ENCODE results near the gene NMNAT2. TPM values are rescaled to one million over a fixed set of nuclear protein-coding genes. Genes with fewer than 3 reads are reported as not detected.
"Not testable (repeated sequence)": the region's sequence is repeated elsewhere in the genome, so short reads cannot be mapped to it uniquely, and the experiment has no call there.

NMNAT2 gene
- total RNA-seq, 1 donor from 2014 or later: 1.2 TPM

DNA sequence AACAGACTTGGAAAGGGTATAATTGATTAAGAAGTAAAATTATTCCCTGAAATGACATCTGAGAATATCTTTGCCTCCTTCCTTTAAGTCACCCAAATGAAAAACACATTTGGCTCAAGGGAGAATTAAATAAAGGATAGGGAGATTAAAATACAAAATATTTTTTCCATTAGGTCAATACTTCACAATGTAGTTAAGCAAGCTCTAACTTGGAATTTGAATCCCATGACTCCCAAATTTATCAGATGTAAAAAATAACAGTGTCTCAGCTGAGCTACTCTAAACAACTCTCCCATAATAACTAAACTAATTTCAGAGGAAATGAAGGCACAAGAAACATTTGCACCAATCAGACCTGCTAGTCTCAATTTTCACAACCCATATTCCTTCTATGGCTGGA is 6.5 kb upstream of the NMNAT2 start:
- no peak for DNase-seq
- intact Hi-C loops (cut with micrococcal nuclease): no loop called here
- ATAC-seq: no peak

DNA sequence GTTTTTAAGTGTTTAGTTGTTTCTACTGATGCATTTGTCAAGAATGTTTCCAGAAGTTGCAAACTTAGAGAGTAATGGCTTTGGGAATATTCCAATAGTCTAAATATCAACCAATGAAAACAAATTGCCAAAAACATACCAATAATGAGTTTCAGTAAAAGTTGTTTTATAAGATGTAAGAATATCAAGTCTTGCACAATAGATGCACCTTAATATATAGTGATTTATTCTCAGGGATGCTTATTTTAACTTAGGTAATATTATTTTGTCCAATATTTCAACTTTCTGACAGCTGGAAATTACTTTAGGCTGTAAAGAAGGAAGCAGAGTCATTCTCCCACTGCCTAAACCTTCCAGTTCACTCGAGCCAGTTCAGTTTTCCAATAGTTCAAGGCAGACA is 5.4 kb upstream of the NMNAT2 start:
- no peak for ATAC-seq
- DNase-seq: no peak

DNA sequence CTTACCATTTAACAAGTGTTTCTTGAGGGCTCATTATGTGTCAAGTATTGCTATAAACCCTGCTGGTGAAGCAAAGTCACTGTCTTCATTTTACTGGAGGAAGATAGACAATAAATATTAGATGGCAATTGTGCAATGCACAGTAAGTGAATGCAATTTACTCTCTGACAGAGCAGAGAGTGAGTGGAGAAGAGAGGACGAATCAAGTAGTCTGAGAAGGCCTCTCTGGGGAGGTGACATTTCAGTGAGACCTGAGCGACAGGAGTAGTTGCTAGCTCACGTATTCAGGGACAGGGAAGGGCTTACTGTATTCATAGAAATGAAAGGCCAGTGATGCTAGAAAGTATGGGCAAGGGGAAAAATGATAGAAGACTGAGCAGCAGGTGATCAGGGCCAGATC is 1.2 kb upstream of the NMNAT2 start:
- DNase-seq: no peak
- intact Hi-C loops (cut with micrococcal nuclease): no loop called here
- no peak for ATAC-seq

More for the DNA sequence above, 5.4 kb upstream of the NMNAT2 start:
- intact Hi-C loops (cut with micrococcal nuclease): no loop called here

DNA sequence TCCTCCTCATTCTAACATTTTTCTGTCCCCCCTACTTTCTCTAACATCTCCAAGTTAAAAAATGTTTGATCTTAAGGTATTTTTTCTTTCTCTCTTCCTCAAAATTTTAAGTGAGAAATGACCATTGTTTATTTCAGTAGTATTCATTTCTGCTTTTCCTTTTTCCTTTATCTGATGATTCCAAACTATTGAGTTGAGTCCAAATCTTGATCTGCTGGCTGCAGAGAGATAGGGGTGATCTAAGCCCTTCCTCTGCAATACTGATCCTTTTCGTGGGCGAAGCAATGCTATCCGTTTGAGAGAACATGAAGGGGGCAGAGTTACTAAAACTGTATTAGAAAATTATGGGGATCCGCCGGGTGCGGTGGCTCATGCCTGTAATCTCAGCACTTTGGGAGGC is 516 bp upstream of the NMNAT2 start:
- ATAC-seq (no peak), DNase-seq (no peak)
- intact Hi-C loops (cut with micrococcal nuclease): no loop called here

DNA sequence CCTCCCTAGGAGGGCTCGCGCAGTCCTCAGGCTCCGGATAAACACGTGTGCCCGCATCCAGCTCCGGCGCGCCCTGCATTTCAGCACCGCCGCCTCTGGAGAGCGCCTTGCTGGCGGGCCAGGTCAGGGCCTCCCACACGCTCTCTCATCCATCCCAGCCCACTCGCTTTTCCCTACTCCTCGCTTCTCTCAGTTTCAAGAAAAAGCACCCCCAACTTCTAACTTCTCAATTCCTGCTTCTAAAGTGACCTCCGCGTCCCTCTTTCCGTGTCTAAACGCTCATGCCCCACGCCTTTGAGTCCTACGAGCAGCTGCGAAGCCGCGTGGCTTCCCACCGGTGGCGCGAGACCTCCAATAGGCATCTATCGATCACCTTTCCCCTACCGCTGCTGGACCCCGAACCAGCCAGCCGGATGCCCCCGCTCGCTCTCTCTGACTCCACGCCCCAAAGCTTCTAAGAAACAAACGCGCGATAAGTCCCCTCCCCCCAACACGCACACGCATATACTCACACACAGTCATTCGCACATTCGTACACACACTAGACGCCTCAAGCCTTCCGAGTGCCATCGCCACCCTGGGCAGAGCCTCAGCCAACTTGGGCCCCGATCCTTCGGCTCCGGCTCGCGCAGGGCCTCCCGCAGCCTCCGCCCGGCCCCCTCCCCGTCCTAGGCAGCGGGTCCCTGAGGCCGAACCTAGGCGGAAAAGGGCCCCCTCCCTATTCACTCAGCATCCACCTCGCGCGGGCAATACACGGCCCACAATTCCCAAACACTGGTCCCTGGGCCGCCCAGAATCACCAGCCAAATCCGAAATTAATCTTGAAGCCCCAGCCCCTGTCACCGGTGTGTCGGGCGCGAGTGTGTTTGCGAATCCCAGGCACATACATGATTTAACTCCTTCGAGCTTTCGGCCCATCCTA is 1.1 kb downstream of the NMNAT2 start:
- peak; percentile 97 for ATAC-seq
- peak; percentile 85 for DNase-seq
- intact Hi-C loops (cut with micrococcal nuclease): no loop called here

DNA sequence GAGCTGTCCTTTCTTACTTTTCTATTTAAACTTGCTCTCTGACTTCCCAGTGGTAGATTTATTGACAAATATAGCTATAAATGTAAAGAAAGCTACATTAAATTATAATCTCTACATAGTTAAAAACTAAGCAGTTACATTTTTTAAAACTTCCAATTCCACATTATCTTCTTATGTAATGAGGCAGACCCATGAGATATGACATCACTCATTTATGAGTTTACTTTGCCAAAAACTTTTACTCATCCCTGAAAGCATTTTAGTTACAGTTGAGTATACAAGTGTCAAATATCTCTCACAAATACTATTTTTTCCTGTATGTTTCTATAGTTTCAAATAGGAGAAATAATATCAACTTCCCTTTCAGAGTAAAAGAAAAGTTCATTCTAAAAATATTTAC is 3.8 kb downstream of the NMNAT2 start:
- DNase-seq (no peak), ATAC-seq (no peak)
- intact Hi-C loops (cut with micrococcal nuclease): no loop called here

DNA sequence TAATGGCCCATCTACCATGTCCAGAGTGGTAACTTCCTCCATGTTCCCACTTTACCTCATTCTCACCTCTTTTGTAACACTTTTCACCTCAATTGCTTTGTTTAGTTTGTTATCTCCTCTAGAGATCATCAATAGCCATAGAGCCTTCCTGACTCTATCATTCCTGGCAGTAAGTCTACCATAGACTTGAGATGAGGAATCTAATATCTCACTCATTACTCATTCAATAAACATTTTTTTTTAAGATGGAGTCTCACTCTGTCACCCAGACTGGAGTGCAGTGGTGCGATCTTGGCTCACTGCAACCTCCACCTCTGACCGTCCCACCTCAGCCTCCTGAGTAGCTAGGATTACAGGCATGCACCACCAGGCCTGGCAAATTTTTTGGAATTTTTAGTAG is 7.1 kb downstream of the NMNAT2 start:
- DNase-seq: no peak
- no peak for ATAC-seq
- intact Hi-C loops (cut with micrococcal nuclease): no loop called here

DNA sequence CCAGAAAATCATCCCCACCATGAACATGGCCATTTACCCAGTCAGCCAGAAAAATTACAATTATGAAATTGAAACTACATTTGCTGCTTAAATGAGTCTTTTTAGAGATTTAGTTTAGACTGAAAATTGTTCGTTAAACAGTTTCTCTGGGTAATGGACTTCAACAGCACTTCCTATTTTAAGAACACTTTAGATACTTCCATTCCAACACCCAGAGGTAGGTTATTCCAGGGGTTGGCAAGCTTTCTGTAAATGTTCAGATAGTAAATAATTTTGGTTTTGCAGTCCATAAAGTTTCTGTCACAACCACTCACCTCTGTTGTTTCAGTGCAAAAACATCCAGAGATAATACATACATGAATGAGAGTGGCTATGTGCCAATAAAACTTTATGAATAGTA is 10.2 kb downstream of the NMNAT2 start:
- DNase-seq: no peak
- intact Hi-C loops (cut with micrococcal nuclease): no loop called here
- ATAC-seq: peak; percentile 86

DNA sequence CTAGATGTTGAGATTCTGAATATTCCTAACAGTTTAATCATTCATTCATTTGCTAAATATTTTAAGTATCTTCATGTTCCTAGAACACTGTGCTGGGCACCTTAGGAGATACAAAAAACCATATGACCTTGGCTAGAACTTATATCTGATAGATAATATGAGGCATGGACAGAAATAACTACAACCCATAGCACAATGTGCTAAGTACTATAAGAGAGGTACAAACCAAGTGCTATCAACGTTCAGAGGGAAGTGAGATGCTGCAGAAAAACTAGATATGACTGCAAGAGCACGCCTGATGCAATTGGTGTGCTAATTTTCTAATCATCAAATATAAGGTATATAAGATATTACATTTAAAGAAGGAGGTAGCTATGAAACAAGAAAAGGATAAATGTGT is 10.7 kb downstream of the NMNAT2 start:
- intact Hi-C loops (cut with micrococcal nuclease): no loop called here
- ATAC-seq: peak; percentile 94
- DNase-seq: no peak

DNA sequence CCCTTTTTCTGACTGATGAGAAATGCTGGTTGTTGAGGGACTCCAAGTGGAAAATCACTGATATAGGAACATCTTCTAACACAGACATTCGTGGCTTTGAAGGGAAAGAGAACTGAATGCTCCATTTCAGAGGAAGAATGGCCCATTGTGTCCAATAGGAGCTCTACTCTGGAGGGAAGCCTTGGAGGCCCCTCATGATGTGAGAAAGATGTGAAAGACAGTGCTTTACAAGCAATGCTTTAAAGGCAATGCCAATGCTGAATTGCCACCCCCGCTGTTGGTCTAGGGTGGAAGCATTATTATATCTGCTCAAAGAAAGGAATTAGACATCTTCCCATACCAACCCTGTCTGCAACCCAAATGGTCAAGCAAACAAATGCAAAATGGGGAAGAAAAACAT is 13.7 kb downstream of the NMNAT2 start:
- DNase-seq (no peak), ATAC-seq (no peak)
- intact Hi-C loops (cut with micrococcal nuclease): no loop called here

DNA sequence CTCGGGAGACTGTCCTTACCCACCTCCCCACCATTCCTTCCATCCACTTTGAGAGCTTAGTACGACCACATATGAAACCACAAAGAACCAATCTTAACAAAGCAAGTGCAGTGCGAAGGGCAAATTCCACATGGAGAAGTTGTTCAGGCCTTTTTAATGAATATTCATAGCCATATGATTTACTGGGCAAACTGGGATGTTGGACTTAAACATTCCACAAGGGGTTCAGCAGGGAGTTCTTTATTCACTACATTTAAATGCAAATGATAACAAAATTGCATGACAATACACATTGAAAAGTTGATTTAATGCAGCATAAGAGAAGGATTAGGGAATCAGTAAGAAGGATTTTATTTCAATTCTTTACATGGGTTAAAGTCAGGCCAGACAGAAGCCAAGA is 14.7 kb downstream of the NMNAT2 start:
- ATAC-seq (no peak), DNase-seq (no peak)
- intact Hi-C loops (cut with micrococcal nuclease): no loop called here

DNA sequence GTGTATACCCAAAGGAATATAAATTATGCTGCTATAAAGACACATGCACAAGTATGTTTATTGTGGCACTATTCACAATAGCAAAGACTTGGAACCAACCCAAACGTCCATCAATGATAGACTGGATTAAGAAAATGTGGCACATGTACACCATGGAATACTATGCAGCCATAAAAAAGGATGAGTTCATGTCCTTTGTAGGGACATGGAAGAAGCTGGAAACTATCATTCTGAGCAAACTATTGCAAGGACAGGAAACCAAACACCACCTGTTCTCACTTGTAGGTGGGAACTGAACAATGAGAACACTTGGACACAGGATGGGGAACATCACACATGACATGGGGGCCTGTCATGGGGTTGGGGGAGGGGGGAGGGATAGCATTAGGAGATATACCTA is 16.6 kb downstream of the NMNAT2 start:
- ATAC-seq; intact Hi-C loops (cut with micrococcal nuclease); DNase-seq: not testable (repeated sequence)

DNA sequence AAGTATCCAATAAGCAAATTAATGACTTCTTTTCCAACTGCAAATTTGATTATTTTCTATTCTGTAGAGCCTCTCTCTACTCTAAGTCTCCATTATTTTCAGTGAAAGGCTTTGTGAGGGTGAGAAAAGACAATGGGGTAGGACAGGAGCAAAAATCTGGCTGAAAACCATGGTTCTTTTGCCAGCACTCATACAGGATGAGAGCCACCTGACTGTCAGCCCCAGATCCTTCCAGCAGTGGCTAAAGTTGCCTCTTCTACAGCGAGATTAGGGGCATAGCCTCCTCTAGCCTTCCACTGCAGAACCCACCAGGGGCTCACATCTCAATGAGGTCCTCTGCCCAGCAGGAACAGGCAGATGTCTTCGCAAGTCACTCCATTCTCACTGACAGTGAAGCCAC is 23.7 kb downstream of the NMNAT2 start:
- DNase-seq (no peak), ATAC-seq (no peak)
- intact Hi-C loops (cut with micrococcal nuclease): no loop called here

DNA sequence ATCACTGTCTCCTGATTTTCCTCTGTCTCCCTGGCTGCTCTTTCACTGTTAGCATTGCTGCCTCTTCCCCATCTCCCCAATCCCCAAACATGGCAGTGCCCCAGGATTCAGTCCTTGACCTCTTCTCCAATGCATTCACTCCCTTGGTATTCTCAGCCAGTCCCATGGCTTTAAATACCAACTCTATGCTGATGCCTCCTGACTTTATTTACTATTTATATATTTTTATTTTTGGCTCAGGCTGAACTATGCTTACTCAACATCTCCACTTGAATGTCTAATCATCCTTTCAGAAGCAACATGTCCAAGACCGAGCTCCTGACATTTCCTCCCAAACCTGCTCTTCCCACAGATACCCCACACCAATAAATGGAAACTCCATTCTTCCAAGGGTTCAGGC is 26.3 kb downstream of the NMNAT2 start:
- intact Hi-C loops (cut with micrococcal nuclease): no loop called here
- no peak for DNase-seq
- ATAC-seq: peak; percentile 89

DNA sequence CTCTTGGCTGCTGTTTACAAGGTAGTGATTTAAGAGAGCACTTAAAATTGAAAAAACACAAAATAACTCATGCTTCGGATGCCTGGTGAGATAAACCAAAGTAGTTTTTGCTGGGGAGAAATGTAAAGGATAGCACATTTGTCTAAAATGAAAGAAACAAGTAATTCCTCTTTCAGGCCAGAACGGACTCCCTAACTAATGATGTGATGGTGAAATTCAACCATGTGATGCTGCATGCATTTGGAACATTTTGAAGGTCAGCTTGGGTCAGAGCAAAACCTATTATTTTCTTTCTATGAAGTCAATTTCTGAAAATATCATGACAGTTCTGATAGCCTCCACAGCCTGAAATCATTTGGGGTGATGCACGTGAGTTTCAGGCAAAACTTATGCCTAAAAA is 27.6 kb downstream of the NMNAT2 start:
- no peak for ATAC-seq
- DNase-seq: no peak
- intact Hi-C loops (cut with micrococcal nuclease): no loop called here

DNA sequence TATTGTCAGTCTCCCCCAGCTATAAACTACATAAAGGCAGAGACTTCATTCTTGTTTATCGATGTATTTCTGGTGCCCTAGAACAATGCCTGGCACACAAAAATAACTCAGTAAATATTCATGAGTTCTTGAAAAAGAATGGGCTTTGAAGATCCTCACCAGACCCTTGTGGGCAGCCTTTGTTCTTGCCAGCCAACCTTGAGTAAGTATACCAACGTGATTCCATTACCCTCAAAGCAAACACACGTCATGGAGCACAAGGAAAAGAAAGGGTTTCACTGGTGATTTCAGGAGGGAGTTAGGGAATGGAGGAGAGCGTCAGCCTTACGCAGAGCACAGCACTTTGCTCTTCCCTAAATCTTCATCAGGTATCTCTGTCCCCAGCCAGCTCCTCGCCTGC is 29.4 kb downstream of the NMNAT2 start:
- DNase-seq: no peak
- intact Hi-C loops (cut with micrococcal nuclease): no loop called here
- no peak for ATAC-seq

DNA sequence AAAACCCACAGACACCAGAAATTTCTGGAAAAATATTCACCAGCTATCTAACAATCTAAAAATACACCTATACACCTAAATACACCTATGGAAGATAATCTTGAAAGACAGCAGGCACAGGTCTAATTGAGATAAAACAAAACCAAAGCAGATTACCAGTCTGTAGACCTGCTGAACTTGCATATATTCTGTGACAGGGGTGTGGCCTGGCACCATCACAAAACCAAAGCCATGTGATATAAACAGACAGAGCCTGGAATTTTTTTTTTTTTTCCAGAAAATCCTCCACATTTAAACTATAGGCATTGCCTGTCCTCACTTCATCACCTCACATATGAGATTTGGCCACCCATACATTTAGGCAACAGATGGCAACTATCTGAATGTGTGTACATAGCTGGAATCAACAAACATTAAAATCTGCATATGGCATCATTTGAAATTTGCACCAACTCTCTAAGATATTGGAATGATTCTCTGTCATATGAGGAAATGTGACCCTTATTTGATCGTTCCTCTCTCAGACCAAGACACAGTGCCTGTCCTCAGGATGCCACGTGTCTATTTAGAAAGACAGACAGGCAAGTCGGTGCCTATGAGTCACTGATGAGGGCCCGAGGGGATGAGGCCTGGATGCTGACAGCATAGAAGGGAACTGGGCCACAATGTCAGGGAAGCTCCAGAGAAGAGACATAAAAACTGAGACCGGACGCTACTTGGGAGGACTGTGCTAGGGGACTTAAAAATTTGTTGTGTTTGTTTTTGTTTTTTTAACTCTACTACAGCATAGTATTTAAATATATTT is 32.6 kb downstream of the NMNAT2 start:
- DNase-seq (no peak), ATAC-seq (no peak)
- intact Hi-C loops (cut with micrococcal nuclease): no loop called here

DNA sequence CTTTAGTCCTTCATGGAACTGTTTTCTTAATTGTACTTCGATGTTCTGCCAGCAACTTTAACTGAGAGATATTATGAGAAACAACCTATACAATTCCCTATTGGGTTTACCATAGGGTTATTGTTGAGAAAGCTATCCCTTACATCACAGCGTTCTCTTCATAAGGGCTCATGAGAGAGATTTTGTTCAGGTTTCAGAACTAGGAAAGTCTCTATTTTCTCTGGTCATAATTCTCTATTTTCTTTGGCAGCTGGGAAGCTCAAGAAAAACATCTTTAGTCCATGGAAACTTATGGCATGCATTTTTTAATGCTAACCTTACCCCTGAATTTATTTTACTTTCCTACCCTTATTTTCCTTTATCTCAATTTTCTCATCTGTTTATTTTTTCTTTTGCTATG is 38.2 kb downstream of the NMNAT2 start:
- no peak for DNase-seq
- no peak for ATAC-seq
- intact Hi-C loops (cut with micrococcal nuclease): no loop called here

DNA sequence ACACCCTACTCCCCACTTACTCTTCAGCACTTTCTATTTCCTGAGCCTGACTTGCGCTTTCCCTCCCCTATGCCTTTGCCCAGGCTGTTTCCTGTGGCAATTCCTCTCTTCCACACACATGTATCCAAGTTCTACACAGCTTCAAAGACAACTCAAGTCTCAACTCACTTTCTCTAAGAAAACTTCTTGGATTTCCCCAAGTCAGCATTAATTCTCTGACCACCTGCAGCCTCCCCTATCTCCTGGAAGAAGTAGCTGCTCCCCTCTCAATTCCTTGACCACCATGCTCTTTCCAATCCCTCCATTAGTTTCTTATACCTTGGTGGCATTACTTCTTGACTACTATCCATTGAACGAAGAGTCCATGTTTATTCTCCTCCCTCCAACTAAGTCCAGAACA is 42.8 kb downstream of the NMNAT2 start:
- intact Hi-C loops (cut with micrococcal nuclease): no loop called here
- DNase-seq: no peak
- ATAC-seq: no peak

DNA sequence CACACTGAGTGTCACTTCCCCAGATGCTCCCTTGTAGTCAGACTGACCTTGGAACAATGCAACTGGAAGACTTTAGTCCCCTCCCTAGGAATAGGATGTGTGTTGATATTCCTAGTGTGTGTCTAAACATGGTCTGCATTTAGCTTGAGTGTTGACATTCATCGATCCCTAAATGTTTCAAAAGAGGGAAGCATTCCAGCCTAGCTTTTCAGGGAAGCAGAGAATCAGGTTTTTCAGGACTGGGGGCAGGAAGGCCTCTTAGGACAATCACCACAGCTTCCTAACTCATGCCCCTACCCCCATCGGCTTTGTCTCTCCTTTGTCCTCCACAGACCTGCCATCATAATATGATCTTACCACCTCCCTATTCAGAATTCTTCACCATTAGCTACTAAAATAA is 43.4 kb downstream of the NMNAT2 start:
- no peak for ATAC-seq
- no peak for DNase-seq
- intact Hi-C loops (cut with micrococcal nuclease): no loop called here

Data from left ventricle myocardium superior (tissue), 1 donor.